HEK293T (cell line): ENCODE measurements around the gene CNMD.
"Not testable (repeated sequence)": the region's sequence is repeated elsewhere in the genome, so short reads cannot be mapped to it uniquely, and the experiment has no call there.

ENCODE experiments used
- CTCF ChIA-PET: fragments of 350-600 bp; formaldehyde crosslinking; extraction: SDS; loops from one replicate; lab custom pipeline; 2021; ENCODE audit warnings: antibody characterized with exemption, inconsistent platforms; lab: Yijun Ruan, JAX
- POLR2A ChIA-PET: fragments of 350-600 bp; formaldehyde crosslinking; extraction: SDS; loops from one replicate; lab custom pipeline; 2020; ENCODE audit warnings: antibody characterized with exemption, inconsistent platforms; lab: Yijun Ruan, JAX
- DNase-seq: peaks from one replicate; pipeline ENCODE4 v3.0.0; 2012; ENCODE audit warnings: mixed read lengths; ENCODE audit errors: extremely low spot score
- ARNT ChIP-seq: fragments of 450-650 bp; IDR thresholded peaks from 2 replicates; pipeline ENCODE4 v1.6.1; 2017; ENCODE audit warnings: mild to moderate bottlenecking
- BHLHE40 ChIP-seq: fragments of 450-650 bp; IDR thresholded peaks from 2 replicates; pipeline ENCODE4 v1.6.1; 2016; ENCODE audit warnings: mild to moderate bottlenecking, moderate library complexity, borderline replicate concordance
- CTBP1 ChIP-seq: fragments of 450-650 bp; IDR thresholded peaks from 2 replicates; pipeline ENCODE4 v1.6.1; 2016; ENCODE audit warnings: borderline replicate concordance
- ELF4 ChIP-seq: fragments of 450-650 bp; IDR thresholded peaks from 2 replicates; pipeline ENCODE4 v1.6.1; 2017; ENCODE audit warnings: antibody characterized with exemption
- FOXA1 ChIP-seq: fragments of 450-650 bp; IDR thresholded peaks from 2 replicates; pipeline ENCODE4 v1.6.1; 2016; ENCODE audit warnings: mild to moderate bottlenecking
- FOXK2 ChIP-seq: fragments of 450-650 bp; IDR thresholded peaks from 2 replicates; pipeline ENCODE4 v1.6.1; 2016; ENCODE audit warnings: mild to moderate bottlenecking
- FOXM1 ChIP-seq: fragments of 450-650 bp; IDR thresholded peaks from 2 replicates; pipeline ENCODE4 v1.6.1; 2017; ENCODE audit warnings: mild to moderate bottlenecking, borderline replicate concordance
- HDGF ChIP-seq: fragments of 450-650 bp; IDR thresholded peaks from 2 replicates; pipeline ENCODE4 v1.6.1; 2017; ENCODE audit warnings: antibody characterized with exemption, borderline replicate concordance
- L3MBTL2 ChIP-seq: fragments of 450-650 bp; conservative IDR thresholded peaks from 2 replicates; pipeline ENCODE4 v1.6.1; 2016; ENCODE audit warnings: mild to moderate bottlenecking
- LEF1 ChIP-seq: fragments of 450-650 bp; IDR thresholded peaks from 2 replicates; pipeline ENCODE4 v1.6.1; 2017; ENCODE audit warnings: mild to moderate bottlenecking, borderline replicate concordance
- NFRKB ChIP-seq: fragments of 450-650 bp; IDR thresholded peaks from 2 replicates; pipeline ENCODE4 v1.6.1; 2016; ENCODE audit warnings: mild to moderate bottlenecking, moderate library complexity
- SP1 ChIP-seq: fragments of 450-650 bp; IDR thresholded peaks from 2 replicates; pipeline ENCODE4 v1.6.1; 2017
- SUZ12 ChIP-seq: fragments of 450-650 bp; IDR thresholded peaks from 2 replicates; pipeline ENCODE4 v1.6.1; 2016; ENCODE audit warnings: mild to moderate bottlenecking
- TARDBP ChIP-seq: fragments of 450-650 bp; IDR thresholded peaks from 2 replicates; pipeline ENCODE4 v1.6.1; 2016
- ZNF384 ChIP-seq: fragments of 450-650 bp; IDR thresholded peaks from 2 replicates; pipeline ENCODE4 v1.6.1; 2016
- TF ChIP-seq, protein P1 (sequence below): fragments of 450-650 bp; IDR thresholded peaks from 2 replicates; pipeline ENCODE4 v1.6.1; 2016

Gene CNMD

DNA sequence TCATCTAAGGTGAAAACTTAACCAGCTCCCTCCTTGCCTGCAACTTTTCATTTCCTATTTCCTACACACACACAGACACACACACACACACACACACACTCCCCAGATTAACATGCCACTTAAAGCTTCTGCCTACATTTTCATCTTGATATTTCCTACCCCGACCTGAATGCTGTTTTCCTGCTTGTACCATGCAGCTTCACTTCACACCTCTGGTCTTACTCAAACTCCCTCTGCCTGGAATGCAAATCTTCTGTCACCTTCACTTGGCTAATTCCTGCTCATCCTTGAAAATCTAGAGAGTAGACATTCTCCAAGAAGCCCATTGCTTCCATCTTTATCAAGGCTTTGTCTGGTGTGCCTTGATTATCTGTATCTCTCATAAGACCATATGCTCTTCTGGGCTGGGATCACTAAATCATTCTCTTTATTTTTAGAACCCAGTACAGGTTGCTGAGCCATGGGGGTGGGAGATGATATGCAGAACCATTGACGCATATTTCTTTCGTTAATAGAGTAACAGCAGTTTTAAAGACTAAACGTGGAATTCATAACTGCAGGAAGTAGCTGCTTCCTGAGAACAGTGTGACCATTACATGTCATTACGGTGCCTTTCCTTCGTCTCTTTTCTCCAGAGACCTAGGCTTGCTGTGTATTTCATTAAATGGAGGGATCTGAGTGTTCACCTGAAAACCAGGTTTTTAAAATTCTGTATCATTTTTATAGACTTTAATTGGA is 37.7 kb downstream of the CNMD start:
- TF ChIP-seq TARDBP (no peak), ZNF384 (no peak), ARNT (no peak), SP1 (no peak), FOXM1 (no peak), ELF4 (no peak)
- CTCF ChIA-PET, result no interaction called here
- no peak for DNase-seq
- POLR2A ChIA-PET, result no interaction called here

DNA sequence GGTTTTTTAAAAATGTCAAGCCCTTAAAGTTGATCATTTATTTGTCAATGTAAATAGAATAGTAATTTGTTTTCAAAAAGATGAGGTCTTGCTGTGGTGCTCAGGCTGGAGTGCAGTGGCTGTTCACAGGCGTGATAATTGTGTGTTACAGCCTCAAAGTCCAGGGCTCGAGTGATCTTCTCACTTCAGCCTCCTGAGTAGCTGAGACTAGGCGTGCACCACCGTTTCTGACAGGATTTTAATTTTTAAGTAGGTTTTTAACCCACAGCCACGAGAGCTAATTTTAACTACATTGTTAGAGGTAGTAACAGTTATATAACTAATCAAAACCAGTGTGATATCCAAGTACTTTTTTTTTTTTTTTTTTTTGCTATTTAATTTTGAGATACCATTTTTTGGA is 43.1 kb downstream of the CNMD start:
- TF ChIP-seq LEF1, result no peak
- no peak for TF ChIP-seq SUZ12
- TF ChIP-seq ARNT, result no peak
- no peak for TF ChIP-seq CTBP1
- no peak for TF ChIP-seq SP1
- no peak for TF ChIP-seq ELF4
- TF ChIP-seq TARDBP, result no peak
- no peak for DNase-seq
- ChIA-PET CTCF (no interaction called here), POLR2A (no interaction called here)

DNA sequence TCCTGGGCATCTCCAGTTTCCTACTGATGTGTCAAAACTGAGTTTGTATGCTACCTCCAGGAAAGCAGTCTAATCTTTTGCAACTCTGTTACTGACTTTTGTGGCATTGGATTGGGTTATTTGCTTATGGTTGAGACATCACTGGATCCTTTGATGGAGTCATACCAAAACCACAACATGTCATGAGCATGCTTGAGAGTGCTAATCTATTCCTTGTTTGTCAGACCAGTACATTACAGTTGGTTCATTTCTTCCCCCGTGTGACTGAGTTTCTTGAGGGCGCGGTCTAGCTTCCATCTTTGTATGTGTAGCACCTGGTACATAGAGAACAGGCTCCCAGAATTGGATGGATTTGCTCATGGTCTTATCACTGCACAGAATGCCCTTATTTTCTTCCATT is 43.8 kb downstream of the CNMD start:
- DNase-seq, result no peak
- ChIA-PET CTCF (no interaction called here), POLR2A (no interaction called here)
- TF ChIP-seq FOXK2 (no peak), BHLHE40 (no peak), FOXA1 (no peak), CTBP1 (no peak), L3MBTL2 (no peak), ELF4 (no peak), LEF1 (no peak), ARNT (no peak), SUZ12 (no peak), ZNF384 (no peak), TARDBP (no peak), HDGF (no peak), NFRKB (no peak), FOXM1 (no peak), SP1 (no peak)
- TF ChIP-seq, protein P1, sequence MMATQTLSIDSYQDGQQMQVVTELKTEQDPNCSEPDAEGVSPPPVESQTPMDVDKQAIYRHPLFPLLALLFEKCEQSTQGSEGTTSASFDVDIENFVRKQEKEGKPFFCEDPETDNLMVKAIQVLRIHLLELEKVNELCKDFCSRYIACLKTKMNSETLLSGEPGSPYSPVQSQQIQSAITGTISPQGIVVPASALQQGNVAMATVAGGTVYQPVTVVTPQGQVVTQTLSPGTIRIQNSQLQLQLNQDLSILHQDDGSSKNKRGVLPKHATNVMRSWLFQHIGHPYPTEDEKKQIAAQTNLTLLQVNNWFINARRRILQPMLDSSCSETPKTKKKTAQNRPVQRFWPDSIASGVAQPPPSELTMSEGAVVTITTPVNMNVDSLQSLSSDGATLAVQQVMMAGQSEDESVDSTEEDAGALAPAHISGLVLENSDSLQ, result no peak

DNA sequence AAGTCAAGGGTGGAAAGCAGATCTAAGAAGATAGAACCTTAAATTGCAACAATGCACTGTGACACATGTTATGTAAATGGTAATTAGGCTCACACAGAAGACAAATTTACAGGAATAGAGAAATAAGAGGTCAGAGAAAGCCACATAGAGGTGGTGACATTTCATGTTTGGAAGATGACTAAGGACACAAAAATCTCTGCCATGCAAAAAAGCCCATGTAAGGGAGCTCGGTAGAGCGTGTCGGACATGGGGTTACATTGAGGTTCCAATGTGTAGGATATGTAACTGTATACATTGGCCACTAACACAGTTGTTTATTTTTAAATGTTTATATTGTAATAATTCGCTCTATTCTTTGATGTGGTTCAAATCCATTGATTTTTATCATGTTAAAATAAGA is 53.2 kb downstream of the CNMD start:
- POLR2A ChIA-PET, result no interaction called here
- no peak for DNase-seq
- CTCF ChIA-PET, result no interaction called here
- no peak for TF ChIP-seq LEF1
- no peak for TF ChIP-seq HDGF
- no peak for TF ChIP-seq FOXK2
- no peak for TF ChIP-seq CTBP1
- TF ChIP-seq, protein P1, result no peak
- no peak for TF ChIP-seq L3MBTL2
- no peak for TF ChIP-seq SP1
- no peak for TF ChIP-seq BHLHE40
- TF ChIP-seq FOXA1, result no peak
- TF ChIP-seq ARNT, result no peak
- no peak for TF ChIP-seq TARDBP
- TF ChIP-seq SUZ12, result no peak

DNA sequence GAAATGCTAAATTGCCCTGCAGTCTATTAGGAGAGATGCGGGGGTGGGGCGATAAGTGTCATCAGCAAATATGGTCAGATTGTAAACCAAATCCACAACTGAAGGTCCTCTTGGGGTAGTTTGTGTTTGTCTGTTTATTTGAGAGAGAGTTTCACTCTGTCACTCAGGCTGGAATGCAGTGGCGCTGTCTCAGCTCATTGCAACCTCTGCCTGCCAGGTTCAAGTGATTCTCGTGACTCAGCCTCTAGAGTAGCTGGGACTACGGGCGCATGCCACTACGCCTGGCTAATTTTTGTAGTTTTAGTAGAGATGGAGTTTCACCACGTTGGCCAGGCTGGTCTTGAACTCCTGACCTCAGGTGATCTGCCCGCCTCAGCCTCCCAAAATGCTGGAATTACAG is 53.8 kb downstream of the CNMD start:
- POLR2A ChIA-PET, CTCF ChIA-PET: not testable (repeated sequence)

DNA sequence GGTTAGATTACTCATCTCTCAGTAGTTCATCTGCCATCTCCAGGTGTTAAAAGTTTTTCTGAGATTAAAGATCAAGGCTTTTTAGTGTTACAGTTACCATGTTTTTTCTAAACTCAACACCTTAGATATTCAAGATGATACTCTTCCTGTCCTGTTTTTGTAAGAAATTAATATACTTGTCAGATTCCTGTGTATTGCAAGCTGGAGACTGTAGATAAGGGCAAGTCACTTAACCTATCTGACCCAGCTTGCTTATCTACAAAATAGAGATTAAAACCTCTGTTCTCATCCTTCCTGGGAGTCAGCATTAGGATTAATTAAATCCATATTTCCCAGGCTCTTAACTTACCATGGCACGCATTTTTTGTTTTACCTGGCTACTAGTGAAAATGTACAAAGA is 61.8 kb downstream of the CNMD start:
- CTCF ChIA-PET, result no interaction called here
- TF ChIP-seq ELF4, result no peak
- TF ChIP-seq SUZ12, result no peak
- no peak for TF ChIP-seq TARDBP
- no peak for TF ChIP-seq FOXA1
- TF ChIP-seq NFRKB, result no peak
- no peak for TF ChIP-seq LEF1
- TF ChIP-seq FOXM1, result no peak
- TF ChIP-seq FOXK2, result no peak
- no peak for TF ChIP-seq ZNF384
- TF ChIP-seq CTBP1, result no peak
- TF ChIP-seq ARNT, result no peak
- no peak for TF ChIP-seq HDGF
- TF ChIP-seq L3MBTL2, result no peak
- no peak for TF ChIP-seq SP1
- no peak for TF ChIP-seq BHLHE40
- DNase-seq, result no peak
- POLR2A ChIA-PET, result no interaction called here

More for the DNA sequence above, 53.8 kb downstream of the CNMD start:
- not testable (repeated sequence) for DNase-seq

DNA sequence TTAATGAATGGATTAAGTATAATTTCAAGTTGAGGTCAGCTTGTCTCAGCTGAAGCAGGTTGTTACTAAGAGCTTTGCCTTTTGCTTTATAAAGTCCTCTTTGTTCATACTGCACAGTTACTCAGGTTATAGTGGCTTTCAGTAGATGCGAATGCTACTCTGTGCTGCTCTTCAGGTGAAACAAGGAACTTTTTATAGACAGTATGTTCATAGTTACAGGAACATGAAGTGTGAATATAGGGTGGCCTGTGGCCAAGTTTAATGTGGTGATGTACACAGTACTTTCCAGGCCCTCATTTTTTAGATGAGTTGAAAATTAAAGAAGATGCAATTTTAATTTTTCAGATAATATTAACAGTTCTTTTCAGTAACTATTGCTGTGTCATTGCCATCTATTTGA is 66.2 kb downstream of the CNMD start:
- no peak for DNase-seq
- CTCF ChIA-PET, result no interaction called here
- POLR2A ChIA-PET, result no interaction called here
- TF ChIP-seq TARDBP, result no peak
- no peak for TF ChIP-seq FOXK2
- TF ChIP-seq ZNF384, result no peak
- no peak for TF ChIP-seq CTBP1
- TF ChIP-seq SUZ12, result no peak
- TF ChIP-seq, protein P1, result no peak
- TF ChIP-seq ARNT, result no peak
- no peak for TF ChIP-seq FOXM1
- TF ChIP-seq FOXA1, result no peak
